Astrocyte (in vitro differentiated cells and primary cell): Measurements from ENCODE around the gene PJA1. TPM values are rescaled to one million over a fixed set of nuclear protein-coding genes. Genes with fewer than 3 reads are reported as not detected.

Experiments
- DNase-seq: peaks from one replicate; pipeline ENCODE4 v3.0.0-alpha.2; 2010; ENCODE audit warnings: low read depth
- FAIRE-seq: peaks from 2 replicates; lab custom pipeline; 2011; peaks lifted over from hg19 to GRCh38; lab: Jason Lieb, UNC
- H2AFZ ChIP-seq: 2 replicates; pipeline ENCODE4 v1.6.0; 2012; ENCODE audit warnings: low read depth, low read length, inconsistent platforms
- H3K27ac ChIP-seq: 2 replicates; pipeline ENCODE4 v1.5.1; 2011; ENCODE audit warnings: low read depth, low read length, inconsistent platforms
- H3K27me3 ChIP-seq: 2 replicates; pipeline ENCODE4 v1.6.0; 2011; ENCODE audit warnings: low read length, inconsistent platforms; ENCODE audit not compliant: insufficient read depth
- H3K36me3 ChIP-seq: 2 replicates; pipeline ENCODE4 v1.5.1; 2011; ENCODE audit warnings: low read length, inconsistent platforms; ENCODE audit not compliant: insufficient read depth
- H3K4me1 ChIP-seq: 2 replicates; pipeline ENCODE4 v1.5.1; 2011; ENCODE audit warnings: low read length, inconsistent platforms; ENCODE audit not compliant: insufficient read depth
- H3K4me2 ChIP-seq: 2 replicates; pipeline ENCODE4 v1.6.0; 2012; ENCODE audit warnings: low read length, inconsistent platforms
- H3K4me3 ChIP-seq: 2 replicates; pipeline ENCODE4 v1.5.1; 2011; ENCODE audit warnings: low read depth, mild to moderate bottlenecking, low read length, inconsistent platforms; ENCODE audit not compliant: insufficient read depth
- H3K79me2 ChIP-seq: 2 replicates; pipeline ENCODE4 v1.6.0; 2012; ENCODE audit warnings: mild to moderate bottlenecking, low read length, inconsistent platforms; ENCODE audit not compliant: insufficient read depth
- H3K9ac ChIP-seq: 2 replicates; pipeline ENCODE4 v1.6.0; 2012; ENCODE audit warnings: mild to moderate bottlenecking, low read length, inconsistent platforms
- H3K9me3 ChIP-seq: 2 replicates; pipeline ENCODE4 v1.5.1; 2012; ENCODE audit warnings: low read depth, mild to moderate bottlenecking, low read length, inconsistent platforms; ENCODE audit not compliant: insufficient read depth
- H4K20me1 ChIP-seq: 2 replicates; pipeline ENCODE4 v1.6.0; 2012; ENCODE audit warnings: low read length, inconsistent platforms; ENCODE audit not compliant: insufficient read depth
- H3K27ac Mint-ChIP-seq: one replicate; pipeline ENCODE4 v1.8.0; 2021; ENCODE audit warnings: mild to moderate bottlenecking, mixed read lengths; ENCODE audit not compliant: unreplicated experiment
- H3K27me3 Mint-ChIP-seq: one replicate; pipeline ENCODE4 v1.8.0; 2021; ENCODE audit warnings: low read depth, mixed read lengths; ENCODE audit not compliant: unreplicated experiment
- H3K36me3 Mint-ChIP-seq: one replicate; pipeline ENCODE4 v1.8.0; 2021; ENCODE audit warnings: low read depth, mixed read lengths; ENCODE audit not compliant: unreplicated experiment
- H3K4me1 Mint-ChIP-seq: one replicate; pipeline ENCODE4 v1.8.0; 2021; ENCODE audit warnings: low read depth, mixed read lengths; ENCODE audit not compliant: unreplicated experiment
- H3K4me3 Mint-ChIP-seq: one replicate; pipeline ENCODE4 v1.8.0; 2021; ENCODE audit warnings: mild to moderate bottlenecking, moderate library complexity, mixed read lengths; ENCODE audit not compliant: unreplicated experiment
- H3K9me3 Mint-ChIP-seq: one replicate; pipeline ENCODE4 v1.8.0; 2021; ENCODE audit warnings: mild to moderate bottlenecking, mixed read lengths; ENCODE audit not compliant: unreplicated experiment
- EZH2 ChIP-seq: IDR thresholded peaks from 2 replicates; pipeline ENCODE4 v1.6.1; 2012; ENCODE audit warnings: mild to moderate bottlenecking, low read length, inconsistent platforms; ENCODE audit not compliant: insufficient read depth
- total RNA-seq: library from RNA; stranded (reverse); gene quantifications from 2 replicates; pipeline ENCODE4 v1.2.1, GENCODE V29; 2021
- TF ChIP-seq, protein P1 (sequence below): IDR thresholded peaks from 2 replicates; pipeline ENCODE4 v1.5.1; 2011; ENCODE audit warnings: low read depth, mild to moderate bottlenecking, inconsistent platforms, low read length, moderate library complexity; ENCODE audit not compliant: insufficient read depth

Gene PJA1
- total RNA-seq, 1 donor from 2014 or later = 28.9 TPM

DNA sequence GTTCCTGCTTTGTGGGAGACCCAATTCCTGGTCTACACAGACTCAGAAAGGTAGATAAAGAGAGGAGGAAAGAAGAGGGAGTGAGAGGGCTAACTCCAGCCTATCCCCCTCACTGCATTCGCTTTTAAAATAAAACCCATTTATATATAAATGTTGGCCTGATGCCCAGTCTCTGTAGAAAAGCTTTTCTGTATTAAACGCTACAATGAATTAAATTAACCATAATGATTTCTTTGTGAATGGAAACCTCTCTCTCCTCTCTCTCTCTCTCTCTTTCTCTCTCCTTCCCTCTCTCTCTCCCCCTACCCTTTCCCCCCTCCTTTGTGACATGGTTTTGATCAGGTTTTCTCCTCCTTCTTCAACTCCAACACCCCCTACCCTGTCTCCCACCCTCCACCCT, 34.8 kb downstream of the PJA1 start:
- no peak overlapping the region for H2AFZ ChIP-seq
- H3K27me3 ChIP-seq = no peaks in the 10 kb centered on the region
- peaks cover 3% of the 10 kb centered on the region for H3K4me1 ChIP-seq
- TF ChIP-seq, protein P1, sequence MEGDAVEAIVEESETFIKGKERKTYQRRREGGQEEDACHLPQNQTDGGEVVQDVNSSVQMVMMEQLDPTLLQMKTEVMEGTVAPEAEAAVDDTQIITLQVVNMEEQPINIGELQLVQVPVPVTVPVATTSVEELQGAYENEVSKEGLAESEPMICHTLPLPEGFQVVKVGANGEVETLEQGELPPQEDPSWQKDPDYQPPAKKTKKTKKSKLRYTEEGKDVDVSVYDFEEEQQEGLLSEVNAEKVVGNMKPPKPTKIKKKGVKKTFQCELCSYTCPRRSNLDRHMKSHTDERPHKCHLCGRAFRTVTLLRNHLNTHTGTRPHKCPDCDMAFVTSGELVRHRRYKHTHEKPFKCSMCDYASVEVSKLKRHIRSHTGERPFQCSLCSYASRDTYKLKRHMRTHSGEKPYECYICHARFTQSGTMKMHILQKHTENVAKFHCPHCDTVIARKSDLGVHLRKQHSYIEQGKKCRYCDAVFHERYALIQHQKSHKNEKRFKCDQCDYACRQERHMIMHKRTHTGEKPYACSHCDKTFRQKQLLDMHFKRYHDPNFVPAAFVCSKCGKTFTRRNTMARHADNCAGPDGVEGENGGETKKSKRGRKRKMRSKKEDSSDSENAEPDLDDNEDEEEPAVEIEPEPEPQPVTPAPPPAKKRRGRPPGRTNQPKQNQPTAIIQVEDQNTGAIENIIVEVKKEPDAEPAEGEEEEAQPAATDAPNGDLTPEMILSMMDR = no peak
- TF ChIP-seq EZH2 = no peak
- DNase-seq (no peak), FAIRE-seq (peak; percentile 55)
- H3K79me2 ChIP-seq = no peaks in the 10 kb centered on the region
- Mint-ChIP-seq H3K9me3 (no peaks in the 10 kb centered on the region), H3K36me3 (no peaks in the 10 kb centered on the region), H3K4me3 (no peak overlapping the region), H3K4me1 (peaks cover 8% of the 10 kb centered on the region), H3K27ac (no peak overlapping the region), H3K27me3 (peaks cover 25% of the 10 kb centered on the region)
- no peaks in the 10 kb centered on the region for H3K9me3 ChIP-seq
- no peak overlapping the region for H3K4me3 ChIP-seq
- H3K4me2 ChIP-seq = no peak overlapping the region
- no peak overlapping the region for H3K27ac ChIP-seq
- H3K36me3 ChIP-seq = no peaks in the 10 kb centered on the region
- no peaks in the 10 kb centered on the region for H4K20me1 ChIP-seq
- no peak overlapping the region for H3K9ac ChIP-seq

DNA sequence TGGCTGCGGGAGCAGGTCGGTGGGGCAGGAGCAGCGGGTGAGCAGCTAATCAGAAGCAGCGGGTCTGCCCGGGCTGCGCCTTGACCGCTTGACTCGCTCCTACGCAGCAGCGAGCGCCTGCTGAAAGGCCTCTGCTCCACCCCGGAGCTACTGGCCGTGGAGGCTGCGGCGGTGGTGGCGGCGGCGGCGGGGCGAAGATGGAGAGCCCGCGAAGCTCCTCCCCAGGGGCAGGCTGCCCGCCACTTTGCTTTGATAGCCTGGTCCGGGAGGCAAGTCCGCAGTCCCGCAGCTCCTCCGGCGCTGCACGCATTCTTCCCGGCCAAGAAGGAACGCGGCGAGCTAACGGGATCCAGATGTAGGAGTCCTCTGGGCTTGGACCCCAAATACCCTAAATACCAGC, 36.7 kb downstream of the PJA1 start:
- Mint-ChIP-seq H3K36me3 (no peaks in the 10 kb centered on the region), H3K9me3 (no peaks in the 10 kb centered on the region), H3K27ac (no peak overlapping the region), H3K4me3 (no peak overlapping the region), H3K4me1 (peaks cover 6% of the 10 kb centered on the region), H3K27me3 (peaks cover 20% of the 10 kb centered on the region)
- TF ChIP-seq, protein P1 = no peak
- no peak for TF ChIP-seq EZH2
- FAIRE-seq (no peak), DNase-seq (peak; percentile 12)
- H3K27me3 ChIP-seq = no peaks in the 10 kb centered on the region
- peak overlapping the region; percentile 74 for H3K4me2 ChIP-seq
- no peaks in the 10 kb centered on the region for H3K9me3 ChIP-seq
- H3K4me3 ChIP-seq = no peak overlapping the region
- H2AFZ ChIP-seq = peak overlapping the region; percentile 60
- H3K36me3 ChIP-seq = no peaks in the 10 kb centered on the region
- no peak overlapping the region for H3K9ac ChIP-seq
- no peaks in the 10 kb centered on the region for H3K79me2 ChIP-seq
- H3K27ac ChIP-seq = no peak overlapping the region
- H3K4me1 ChIP-seq = peaks cover 8% of the 10 kb centered on the region
- H4K20me1 ChIP-seq = no peaks in the 10 kb centered on the region

DNA sequence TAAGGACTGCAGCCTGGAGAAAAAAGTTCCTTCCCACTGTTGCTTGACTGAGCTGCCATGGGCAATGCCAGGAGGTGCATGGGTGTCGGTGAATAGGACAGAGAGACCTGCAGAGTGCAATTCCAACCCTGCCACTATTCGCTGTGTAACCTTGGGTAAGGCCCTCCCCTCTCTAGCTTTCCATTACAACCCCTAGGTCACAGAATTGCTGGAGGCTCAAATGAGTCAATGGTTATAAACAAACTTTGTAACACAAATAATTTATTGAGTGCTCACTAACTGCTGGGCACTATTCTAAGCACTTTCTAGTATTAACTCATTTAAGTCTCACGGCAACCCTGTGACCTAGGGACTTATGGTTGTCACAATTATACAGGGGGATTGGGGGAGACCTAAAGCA, 37.8 kb downstream of the PJA1 start:
- no peak overlapping the region for H3K27ac ChIP-seq
- no peaks in the 10 kb centered on the region for H3K36me3 Mint-ChIP-seq
- H3K9me3 Mint-ChIP-seq = no peaks in the 10 kb centered on the region
- H3K9ac ChIP-seq = no peak overlapping the region
- no peak overlapping the region for H3K4me2 ChIP-seq
- H2AFZ ChIP-seq = no peak overlapping the region
- H3K79me2 ChIP-seq = no peaks in the 10 kb centered on the region
- no peak overlapping the region for H3K4me3 Mint-ChIP-seq
- TF ChIP-seq, protein P1 = no peak
- no peak for TF ChIP-seq EZH2
- H3K9me3 ChIP-seq = no peaks in the 10 kb centered on the region
- H3K27me3 Mint-ChIP-seq = peaks cover 18% of the 10 kb centered on the region
- FAIRE-seq (no peak), DNase-seq (no peak)
- no peaks in the 10 kb centered on the region for H4K20me1 ChIP-seq
- H3K27me3 ChIP-seq = no peaks in the 10 kb centered on the region
- H3K27ac Mint-ChIP-seq = no peak overlapping the region
- peaks cover 5% of the 10 kb centered on the region for H3K4me1 Mint-ChIP-seq
- H3K4me3 ChIP-seq = no peak overlapping the region
- peaks cover 8% of the 10 kb centered on the region for H3K4me1 ChIP-seq
- H3K36me3 ChIP-seq = no peaks in the 10 kb centered on the region
